ENCODE measurements around the gene IGBP1. TPM values are rescaled to one million over a fixed set of nuclear protein-coding genes. Genes with fewer than 3 reads are reported as not detected.
A peak's percentile ranks its signal among the peaks of the same experiment; 100 is the strongest.

Gene IGBP1
- polyA plus RNA-seq, 1 experiment = 118 TPM

DNA sequence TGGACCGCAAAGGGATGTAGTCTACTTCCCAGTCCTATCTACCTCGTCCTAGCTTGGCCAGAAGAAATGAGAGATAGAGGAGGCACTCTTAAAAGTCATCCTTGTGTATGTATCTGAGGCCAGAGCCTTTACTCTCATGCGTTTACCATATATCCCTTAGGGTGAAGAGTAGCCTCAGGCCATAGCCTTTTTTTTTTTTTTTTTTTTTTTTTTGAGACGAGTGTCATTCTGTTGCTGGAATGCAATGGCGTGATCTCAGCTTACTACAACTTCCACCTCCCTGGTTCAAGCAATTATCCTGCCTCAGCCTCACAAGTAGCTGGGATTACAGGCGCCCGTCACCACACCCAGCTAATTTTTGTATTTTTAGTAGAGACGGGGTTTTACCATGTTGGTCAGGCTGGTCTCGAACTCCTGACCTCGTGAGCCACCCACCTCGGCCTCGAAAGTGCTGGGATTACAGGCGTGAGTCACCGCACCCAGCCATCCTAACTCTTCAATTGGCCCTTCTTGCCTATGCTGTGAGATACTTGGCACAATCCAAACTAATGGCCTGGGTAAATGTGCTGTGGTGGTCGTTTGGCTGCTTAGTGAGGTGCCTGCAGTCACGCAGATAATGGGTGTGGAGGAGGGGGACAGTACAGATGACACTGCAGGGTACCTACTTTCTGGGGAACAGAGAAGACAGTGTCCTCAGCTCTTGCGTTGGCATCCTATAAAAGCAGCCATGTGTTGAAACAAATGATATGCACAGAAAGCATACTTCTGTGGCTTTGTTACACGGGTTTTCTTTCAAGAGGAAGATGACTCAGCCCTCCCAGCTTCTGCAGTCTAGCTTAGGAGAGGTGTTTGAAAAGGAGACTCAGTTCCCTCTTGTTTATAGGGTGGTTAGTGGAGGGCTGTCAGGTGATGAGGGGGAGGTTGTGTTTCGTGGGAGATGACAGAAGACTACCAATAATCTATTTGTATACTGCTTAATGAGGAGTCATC, 33.6 kb downstream of the IGBP1 start:
- CTCF ChIA-PET = interaction anchor here (0.6 to 6.6 kb wide), 2 partner anchors 11 to 33 kb away, joined by 3 to 38 read pairs; partner anchors contain the start of gene IGBP1
- peak overlapping the region; percentile 90 for H3K27ac ChIP-seq (ENCODE audit: low read depth, low read length)

GRCh38 chrX:70168238-70169188, 35.3 kb downstream of the IGBP1 start:
- Histone ChIP-seq H3K4me3 (ENCODE audit: low read depth, low read length) (peak overlapping the region; percentile 2; the same call in 1 of the 2 replicates), H3K27me3 (ENCODE audit: control insufficient read depth, insufficient read depth, low read length) (no peaks in the 10 kb centered on the region), H3K9me3 (ENCODE audit: control insufficient read depth, insufficient read depth, low read length) (no peaks in the 10 kb centered on the region; the same call in 1 of the 2 replicates), H3K27ac (ENCODE audit: low read depth, low read length) (peak overlapping the region; percentile 82)
- ChIA-PET CTCF (interaction anchor here (0.6 to 6.6 kb wide), 3 partner anchors 35 to 265 kb away, joined by 3 to 38 read pairs (median 3); partner anchors contain the start of gene IGBP1), POLR2A (interaction anchor here (3.2 kb wide), 1 partner anchor 35 kb away, joined by 20 read pairs; the partner anchor contains the start of gene IGBP1)
- TF ChIP-seq, protein P1, sequence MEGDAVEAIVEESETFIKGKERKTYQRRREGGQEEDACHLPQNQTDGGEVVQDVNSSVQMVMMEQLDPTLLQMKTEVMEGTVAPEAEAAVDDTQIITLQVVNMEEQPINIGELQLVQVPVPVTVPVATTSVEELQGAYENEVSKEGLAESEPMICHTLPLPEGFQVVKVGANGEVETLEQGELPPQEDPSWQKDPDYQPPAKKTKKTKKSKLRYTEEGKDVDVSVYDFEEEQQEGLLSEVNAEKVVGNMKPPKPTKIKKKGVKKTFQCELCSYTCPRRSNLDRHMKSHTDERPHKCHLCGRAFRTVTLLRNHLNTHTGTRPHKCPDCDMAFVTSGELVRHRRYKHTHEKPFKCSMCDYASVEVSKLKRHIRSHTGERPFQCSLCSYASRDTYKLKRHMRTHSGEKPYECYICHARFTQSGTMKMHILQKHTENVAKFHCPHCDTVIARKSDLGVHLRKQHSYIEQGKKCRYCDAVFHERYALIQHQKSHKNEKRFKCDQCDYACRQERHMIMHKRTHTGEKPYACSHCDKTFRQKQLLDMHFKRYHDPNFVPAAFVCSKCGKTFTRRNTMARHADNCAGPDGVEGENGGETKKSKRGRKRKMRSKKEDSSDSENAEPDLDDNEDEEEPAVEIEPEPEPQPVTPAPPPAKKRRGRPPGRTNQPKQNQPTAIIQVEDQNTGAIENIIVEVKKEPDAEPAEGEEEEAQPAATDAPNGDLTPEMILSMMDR (IDR thresholded peaks at IDR 0.05; ENCODE audit: low read depth, low read length) = no peak
- DNase-seq (ENCODE audit: low read depth, low spot score) = peak; percentile 43

More for the DNA sequence above, 33.6 kb downstream of the IGBP1 start:
- no peak overlapping the region for H3K4me3 ChIP-seq (ENCODE audit: low read depth, low read length)
- no peaks in the 10 kb centered on the region for H3K27me3 ChIP-seq (ENCODE audit: control insufficient read depth, insufficient read depth, low read length)
- POLR2A ChIA-PET = interaction anchor here (0.5 to 3.2 kb wide), 2 partner anchors 33 to 801 kb away, joined by 5 to 20 read pairs; partner anchors contain the start of gene IGBP1
- DNase-seq (ENCODE audit: low read depth, low spot score) = peak; percentile 44
- TF ChIP-seq, protein P1 (IDR thresholded peaks at IDR 0.05; ENCODE audit: low read depth, low read length) = no peak
- H3K9me3 ChIP-seq (ENCODE audit: control insufficient read depth, insufficient read depth, low read length) = no peaks in the 10 kb centered on the region

DNA sequence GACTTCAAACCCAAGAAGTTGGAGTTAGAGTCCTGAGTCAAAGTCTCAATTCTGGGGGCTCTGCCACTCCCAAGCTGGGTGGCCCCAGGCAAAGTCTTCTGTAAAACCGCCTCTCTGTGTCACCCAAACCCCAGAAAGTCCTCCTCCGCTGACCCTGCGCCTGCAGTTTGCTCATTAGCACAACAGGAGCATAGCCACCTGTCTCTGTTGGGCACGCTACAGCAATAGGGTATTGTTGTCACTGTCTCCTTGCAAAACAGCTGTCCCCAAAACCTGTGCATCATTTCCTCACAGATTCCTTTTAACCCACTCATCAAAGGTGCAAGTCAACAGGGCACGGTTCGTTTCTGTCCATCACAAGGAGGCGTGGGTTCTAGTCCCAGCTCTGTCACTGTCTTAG, 36.0 kb downstream of the IGBP1 start:
- H3K27ac ChIP-seq (ENCODE audit: low read depth, low read length) = peak overlapping the region; percentile 82
- no peaks in the 10 kb centered on the region; the same call in 1 of the 2 replicates for H3K9me3 ChIP-seq (ENCODE audit: control insufficient read depth, insufficient read depth, low read length)
- DNase-seq (ENCODE audit: low read depth, low spot score) = no peak
- no peak overlapping the region for H3K4me3 ChIP-seq (ENCODE audit: low read depth, low read length)
- no peaks in the 10 kb centered on the region for H3K27me3 ChIP-seq (ENCODE audit: control insufficient read depth, insufficient read depth, low read length)
- TF ChIP-seq, protein P1 (IDR thresholded peaks at IDR 0.05; ENCODE audit: low read depth, low read length) = no peak
- CTCF ChIA-PET = interaction anchor here (1.2 to 6.6 kb wide), 2 partner anchors 36 to 265 kb away, joined by 3 to 38 read pairs; partner anchors contain the start of gene IGBP1
- POLR2A ChIA-PET = interaction anchor here (3.2 kb wide), 1 partner anchor 36 kb away, joined by 20 read pairs; the partner anchor contains the start of gene IGBP1

DNA sequence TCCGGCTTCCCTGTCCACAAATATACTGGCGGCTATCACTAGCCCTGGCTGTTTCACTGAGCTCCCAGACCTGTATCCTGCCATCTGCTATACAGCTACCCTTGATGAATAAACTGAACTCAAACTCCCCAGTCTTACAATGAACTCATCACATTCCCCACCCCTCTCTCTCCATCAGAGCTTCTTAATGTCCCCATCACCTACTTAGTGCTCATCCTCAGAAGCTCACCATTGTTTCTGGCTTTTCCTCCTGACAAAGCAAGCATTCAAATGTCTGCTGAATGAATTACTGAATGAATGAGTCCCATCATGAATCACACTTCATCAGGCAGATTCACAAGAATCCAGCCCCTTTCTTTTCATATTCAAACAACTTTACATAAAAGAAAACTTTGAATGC, 38.4 kb downstream of the IGBP1 start:
- DNase-seq (ENCODE audit: low read depth, low spot score) = no peak
- Histone ChIP-seq H3K9me3 (ENCODE audit: control insufficient read depth, insufficient read depth, low read length) (no peaks in the 10 kb centered on the region; the same call in 1 of the 2 replicates), H3K4me3 (ENCODE audit: low read depth, low read length) (no peak overlapping the region), H3K27ac (ENCODE audit: low read depth, low read length) (no peak overlapping the region), H3K27me3 (ENCODE audit: control insufficient read depth, insufficient read depth, low read length) (no peaks in the 10 kb centered on the region)
- ChIA-PET CTCF (interaction anchor here (6.6 kb wide), 1 partner anchor 38 kb away, joined by 38 read pairs; the partner anchor contains the start of gene IGBP1), POLR2A (interaction anchor here (0.5 to 0.6 kb wide), 2 partner anchors 38 to 1008 kb away, joined by 3 to 19 read pairs; partner anchors contain the start of gene IGBP1)
- TF ChIP-seq, protein P1 (IDR thresholded peaks at IDR 0.05; ENCODE audit: low read depth, low read length) = no peak

Data from AG04450 (cell line).